Spleen (tissue), 11 donors: ENCODE data around the gene PGAP3. TPM values are rescaled to one million over a fixed set of nuclear protein-coding genes. Genes with fewer than 3 reads are reported as not detected.

Experiments used
- DNase-seq: peaks from one replicate; pipeline ENCODE4 v3.0.0-alpha.2; 2020
- H3K27ac ChIP-seq, 8 donors: fragments of 200-600 bp; sonication (generic) in 7 of 8; 1 replicate in 4 of 8; 2 replicates in 4 of 8; pipeline versions ENCODE4 v1.5.0 to v1.8.0; 2016 to 2021; ENCODE audit warnings: inconsistent platforms in 4 of 8, mild to moderate bottlenecking in 4 of 8, moderate library complexity in 1 of 8
- H3K27me3 ChIP-seq, 7 donors: fragments of 200-600 bp; sonication (generic) in 6 of 7; replicated peaks in 1 of 7; 1 replicate in 4 of 7; 2 replicates in 3 of 7; pipeline versions ENCODE4 v1.5.0 to v1.8.0; 2016 to 2021; ENCODE audit warnings: inconsistent platforms in 3 of 7, mild to moderate bottlenecking in 1 of 7
- H3K36me3 ChIP-seq, 6 donors: fragments of 200-600 bp; sonication (generic) in 5 of 6; 1 replicate in 4 of 6; 2 replicates in 2 of 6; pipeline versions ENCODE4 v1.5.0 to v1.8.0; 2016 to 2021; ENCODE audit warnings: inconsistent platforms in 2 of 6
- H3K4me1 ChIP-seq, 6 donors: fragments of 200-600 bp; sonication (generic) in 5 of 6; 1 replicate in 3 of 6; 2 replicates in 3 of 6; pipeline versions ENCODE4 v1.5.0 to v1.8.0; 2016 to 2021; ENCODE audit warnings: inconsistent platforms in 3 of 6
- H3K4me3 ChIP-seq, 8 donors: fragments of 200-600 bp; sonication (generic) in 7 of 8; 1 replicate in 4 of 8; 2 replicates in 4 of 8; pipeline versions ENCODE4 v1.5.0 to v1.8.0; 2016 to 2021; ENCODE audit warnings: inconsistent platforms in 4 of 8, mild to moderate bottlenecking in 4 of 8, moderate library complexity in 2 of 8
- H3K9me3 ChIP-seq, 8 donors: fragments of 200-600 bp; sonication (generic) in 7 of 8; 1 replicate in 4 of 8; 2 replicates in 4 of 8; pipeline versions ENCODE4 v1.5.0 to v1.8.0; 2016 to 2021; ENCODE audit warnings: inconsistent platforms in 4 of 8
- POLR2A ChIP-seq, 3 donors: fragments of 450-650 bp; IDR thresholded peaks; one replicate each; pipeline ENCODE4 v1.5.1; 2017; ENCODE audit warnings: antibody characterized with exemption in 3 of 3, mild to moderate bottlenecking in 1 of 3
- POLR2AphosphoS5 ChIP-seq, 3 donors: sonication (generic); formaldehyde crosslinking; IDR thresholded peaks; one replicate each; pipeline ENCODE4 v1.5.1; 2017; ENCODE audit warnings: antibody characterized with exemption in 3 of 3
- WGBS, 5 donors: extraction: QIAGEN DNeasy Blood & Tissue Kit in 3 of 5; methylation state at CpG; one replicate each; pipeline versions ENCODE4 v1.1.5 to v1.1.7; 2013 to 2018; 5-methylcytosine and 5-hydroxymethylcytosine counted together
- intact Hi-C: fragments of 100-400 bp; cut with DNase I; formaldehyde crosslinking; loops from one replicate; pipeline ENCODE4 v1.15.0; 2023; ENCODE audit warnings: low total_unique reads
- polyA plus RNA-seq, 3 donors: library from polyadenylated mRNA; stranded (reverse); fragments of 200-250 nt; gene quantifications; one replicate each; pipeline ENCODE4 v1.2.1, GENCODE V29; 2013
- total RNA-seq, 7 donors: library from RNA; depleted of rRNA in 3 of 7; stranded (reverse); fragments of >200 nt in 3 of 7; fragmentation: NEBNext Ultra II Directional in 4 of 7; extraction: Animal tissue kit (Norgen Biotek cat#: 25700) in 4 of 7; gene quantifications; one replicate each; pipeline versions ENCODE4 v1.1.0 to v1.2.1, GENCODE V29; 2016 to 2021
- TF ChIP-seq, protein P1 (sequence below), 11 experiments: fragments of 200-600 bp in 7 of 11; fragments of 450-650 bp in 4 of 11; sonication (generic) in 4 of 11; IDR thresholded peaks in 8 of 11; conservative IDR thresholded peaks in 3 of 11; 1 replicate in 7 of 11; 2 replicates in 4 of 11; pipeline versions ENCODE4 v1.4.0 to v1.8.0; 2016 to 2021; ENCODE audit warnings: antibody characterized with exemption in 11 of 11, inconsistent platforms in 4 of 11, mild to moderate bottlenecking in 1 of 11
- donor health status: healthy with polysubstance abuse.
- donor health status: DM: no; HTN: no; CAD: no; lungs with moderate emphysema.
- donor health status: DM: no; HTN: no; CAD: no.
- donor health status: Bipolar disorder and iron deficiency.
- donor health status: healthy.
- donor health status: DM: no; HTN: no; CAD: no.
- donor health status: DM: yes; HTN: yes; CAD: no.

The PGAP3 gene
- total and polyA plus RNA-seq, 10 donors = 11.5 to 27.4 (median 19.5) TPM

DNA sequence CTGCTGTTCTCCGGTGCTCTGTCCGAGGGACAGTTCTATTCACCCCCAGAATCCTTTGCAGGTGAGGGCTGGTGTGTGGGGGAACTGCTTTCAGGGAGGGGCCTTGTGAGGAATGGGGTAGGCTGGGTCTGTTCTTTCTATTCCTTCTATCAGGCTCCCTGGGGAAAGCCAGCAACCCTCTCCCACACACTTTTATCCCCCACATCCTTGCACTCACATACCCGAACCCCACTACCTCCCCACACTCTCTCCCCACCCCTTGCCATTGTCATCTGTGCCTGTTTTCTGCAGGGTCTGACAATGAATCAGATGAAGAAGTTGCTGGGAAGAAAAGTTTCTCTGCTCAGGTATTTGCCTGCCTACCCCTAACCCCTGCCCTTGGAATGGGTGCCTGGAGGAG, 29.1 kb downstream of the PGAP3 start:
- H3K36me3 ChIP-seq = peaks cover 3 to 100% (median 68%) of the 10 kb centered on the region in 6 donors
- H3K27ac ChIP-seq = peak overlapping the region in 6 of 8 donors; percentile 20 to 85 (median 70)
- H3K4me1 ChIP-seq = peaks cover 0 to 78% (median 28%) of the 10 kb centered on the region in 6 donors
- H3K9me3 ChIP-seq = no peaks in the 10 kb centered on the region
- no peak for TF ChIP-seq POLR2AphosphoS5 (IDR thresholded peaks at IDR 0.05)
- no peak for TF ChIP-seq POLR2A (IDR thresholded peaks at IDR 0.05)
- TF ChIP-seq, protein P1, sequence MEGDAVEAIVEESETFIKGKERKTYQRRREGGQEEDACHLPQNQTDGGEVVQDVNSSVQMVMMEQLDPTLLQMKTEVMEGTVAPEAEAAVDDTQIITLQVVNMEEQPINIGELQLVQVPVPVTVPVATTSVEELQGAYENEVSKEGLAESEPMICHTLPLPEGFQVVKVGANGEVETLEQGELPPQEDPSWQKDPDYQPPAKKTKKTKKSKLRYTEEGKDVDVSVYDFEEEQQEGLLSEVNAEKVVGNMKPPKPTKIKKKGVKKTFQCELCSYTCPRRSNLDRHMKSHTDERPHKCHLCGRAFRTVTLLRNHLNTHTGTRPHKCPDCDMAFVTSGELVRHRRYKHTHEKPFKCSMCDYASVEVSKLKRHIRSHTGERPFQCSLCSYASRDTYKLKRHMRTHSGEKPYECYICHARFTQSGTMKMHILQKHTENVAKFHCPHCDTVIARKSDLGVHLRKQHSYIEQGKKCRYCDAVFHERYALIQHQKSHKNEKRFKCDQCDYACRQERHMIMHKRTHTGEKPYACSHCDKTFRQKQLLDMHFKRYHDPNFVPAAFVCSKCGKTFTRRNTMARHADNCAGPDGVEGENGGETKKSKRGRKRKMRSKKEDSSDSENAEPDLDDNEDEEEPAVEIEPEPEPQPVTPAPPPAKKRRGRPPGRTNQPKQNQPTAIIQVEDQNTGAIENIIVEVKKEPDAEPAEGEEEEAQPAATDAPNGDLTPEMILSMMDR (IDR thresholded peaks at IDR 0.05 in 8 of 11, conservative IDR thresholded peaks at IDR 0.05 in 3 of 11) = no peak
- intact Hi-C loops = no loop called here
- no peak overlapping the region for H3K4me3 ChIP-seq
- WGBS, 5 donors = 81 to 96% (median 86%) methylated on average over 3 of the region's 3 CpGs
- no peaks in the 10 kb centered on the region for H3K27me3 ChIP-seq
- DNase-seq = no peak

DNA sequence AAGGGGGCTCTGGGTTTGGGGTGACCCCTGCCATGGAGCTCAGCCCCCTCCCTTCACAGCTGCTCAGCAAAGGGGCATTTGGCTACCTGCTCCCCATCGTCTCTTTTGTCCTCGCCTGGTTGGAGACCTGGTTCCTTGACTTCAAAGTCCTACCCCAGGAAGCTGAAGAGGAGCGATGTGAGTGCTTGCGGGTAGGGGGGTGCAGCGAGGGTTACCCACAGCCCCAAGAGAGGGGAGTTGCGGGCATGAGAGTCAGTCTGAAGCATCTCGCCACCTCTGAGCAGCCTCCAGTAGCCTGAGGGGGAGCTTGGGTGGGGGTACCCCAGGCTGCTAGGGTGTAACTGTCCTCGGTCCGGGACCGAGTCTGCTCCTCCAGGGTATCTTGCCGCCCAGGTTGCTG, 29.5 kb downstream of the PGAP3 start:
- H3K27me3 ChIP-seq = no peaks in the 10 kb centered on the region
- H3K36me3 ChIP-seq = peaks cover 3 to 100% (median 68%) of the 10 kb centered on the region in 6 donors
- TF ChIP-seq, protein P1 (IDR thresholded peaks at IDR 0.05 in 8 of 11, conservative IDR thresholded peaks at IDR 0.05 in 3 of 11) = no peak
- TF ChIP-seq POLR2AphosphoS5 (IDR thresholded peaks at IDR 0.05) (no peak), POLR2A (IDR thresholded peaks at IDR 0.05) (no peak)
- WGBS, 5 donors = 74 to 93% (median 85%) methylated on average over 6 to 11 of the region's 11 CpGs
- no peak overlapping the region for H3K4me3 ChIP-seq
- no peaks in the 10 kb centered on the region for H3K9me3 ChIP-seq
- peaks cover 0 to 81% (median 30%) of the 10 kb centered on the region in 6 donors for H3K4me1 ChIP-seq
- H3K27ac ChIP-seq = peak overlapping the region in 3 of 8 donors; percentile 76 to 85 (median 76)
- intact Hi-C loops = no loop called here
- peak; percentile 56 for DNase-seq

DNA sequence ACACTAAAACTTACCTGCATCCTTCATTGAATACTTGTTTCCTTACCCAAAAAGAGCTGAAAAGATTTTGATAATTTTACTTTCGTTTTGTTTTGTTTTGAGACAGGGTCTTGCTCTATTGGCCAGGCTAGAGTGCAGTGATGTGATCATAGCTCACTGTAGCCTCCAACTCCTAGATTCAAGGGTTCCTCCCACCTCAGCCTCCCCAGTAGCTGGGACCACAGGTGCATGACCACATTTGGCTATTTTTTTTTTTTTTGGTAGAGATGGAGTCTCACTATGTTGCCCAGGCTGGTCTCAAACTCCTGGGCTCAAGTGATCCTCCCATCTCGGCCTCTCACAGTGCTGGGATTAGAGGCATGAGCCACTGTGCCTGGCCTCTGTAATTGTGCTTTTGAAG, 32.8 kb downstream of the PGAP3 start:
- Histone ChIP-seq H3K27me3 (no peaks in the 10 kb centered on the region), H3K27ac (no peak overlapping the region), H3K4me1 (peaks cover 0 to 81% (median 31%) of the 10 kb centered on the region in 6 donors), H3K4me3 (no peak overlapping the region), H3K36me3 (peaks cover 3 to 89% (median 37%) of the 10 kb centered on the region in 6 donors), H3K9me3 (no peaks in the 10 kb centered on the region)
- DNase-seq = no peak
- 85 to 93% (median 92%) methylated on average over 2 of the region's 2 CpGs for WGBS, 5 donors
- TF ChIP-seq POLR2A (IDR thresholded peaks at IDR 0.05) (no peak), POLR2AphosphoS5 (IDR thresholded peaks at IDR 0.05) (no peak)
- TF ChIP-seq, protein P1 (IDR thresholded peaks at IDR 0.05 in 8 of 11, conservative IDR thresholded peaks at IDR 0.05 in 3 of 11) = no peak
- intact Hi-C loops = no loop called here

DNA sequence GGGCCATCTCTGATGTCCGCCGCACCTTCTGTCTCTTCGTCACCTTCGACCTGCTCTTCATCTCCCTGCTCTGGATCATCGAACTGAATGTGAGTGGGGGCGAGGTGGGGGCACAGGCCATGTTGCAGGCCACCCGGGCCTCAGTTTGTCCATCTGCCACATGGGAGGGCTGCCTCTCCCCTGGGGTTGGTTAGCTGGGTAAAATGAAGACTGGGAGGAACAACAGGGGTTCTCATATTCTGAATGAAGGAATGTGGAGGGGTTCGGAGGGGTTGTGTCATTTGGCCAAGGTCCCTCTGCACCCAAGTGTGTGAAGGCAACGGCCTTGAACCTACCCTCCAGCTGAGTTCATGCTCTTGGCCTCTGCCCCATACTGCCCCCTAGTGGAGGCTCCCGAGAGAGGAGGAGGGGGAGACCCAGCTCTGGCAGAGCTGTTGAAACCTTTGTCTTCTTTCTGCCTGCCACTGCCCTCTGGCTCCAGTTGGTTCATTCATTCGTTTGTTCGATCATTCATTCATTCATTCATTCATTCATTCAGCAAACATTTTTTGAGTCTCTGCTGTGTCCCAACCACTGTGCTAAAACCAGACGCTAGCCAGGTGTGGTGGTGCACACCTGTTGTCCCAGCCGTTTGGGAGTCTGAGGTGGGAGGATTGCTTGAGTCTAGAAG, 34.1 kb downstream of the PGAP3 start:
- H3K27me3 ChIP-seq = no peaks in the 10 kb centered on the region
- no peak for TF ChIP-seq POLR2AphosphoS5 (IDR thresholded peaks at IDR 0.05)
- TF ChIP-seq, protein P1 (IDR thresholded peaks at IDR 0.05 in 8 of 11, conservative IDR thresholded peaks at IDR 0.05 in 3 of 11) = peak; percentile 32 to 87 (median 76)
- peak; percentile 90 for DNase-seq
- no peak overlapping the region for H3K4me3 ChIP-seq
- no peaks in the 10 kb centered on the region for H3K9me3 ChIP-seq
- peaks cover 3 to 88% (median 28%) of the 10 kb centered on the region in 6 donors for H3K36me3 ChIP-seq
- 68 to 74% (median 70%) methylated on average over 14 of the region's 14 CpGs for WGBS, 5 donors
- peaks cover 0 to 78% (median 24%) of the 10 kb centered on the region in 6 donors for H3K4me1 ChIP-seq
- intact Hi-C loops = no loop called here
- H3K27ac ChIP-seq = no peak overlapping the region
